ENCODE data around the gene TSPAN18. TPM values are rescaled to one million over a fixed set of nuclear protein-coding genes. Genes with fewer than 3 reads are reported as not detected.

Gene TSPAN18
- total and polyA plus RNA-seq, 2 of the 8 experiments (the other 6 are each of a cell fraction or from before 2014, with no cell fraction given): 5.2 to 10.2 TPM

GRCh38 chr11:44939673-44940395 is 213.1 kb downstream of the TSPAN18 start (continued):
- peak in 2 of 3 experiments; percentile 47 to 69; a peak in 3 of 4 replicates for TF ChIP-seq CTCF (IDR thresholded peaks at IDR 0.05; ENCODE audit: control extremely low read depth in 1 of 3, insufficient read depth in 1 of 3, low read depth in 1 of 3, low read length in 3 of 3)
- TF ChIP-seq POLR2AphosphoS5 (IDR thresholded peaks at IDR 0.05; ENCODE audit: low read depth, low read length): no peak
- TF ChIP-seq RXRA (IDR thresholded peaks at IDR 0.05; ENCODE audit: insufficient read depth, low read depth, low read length): no peak
- no peak for TF ChIP-seq CEBPB (IDR thresholded peaks at IDR 0.05; ENCODE audit: low read depth, low read length)
- peak; percentile 88 for TF ChIP-seq ATF2 (IDR thresholded peaks at IDR 0.05; ENCODE audit: low read length)
- TF ChIP-seq KDM5A (IDR thresholded peaks at IDR 0.05; ENCODE audit: low read length): no peak
- no peak for TF ChIP-seq ASH2L (IDR thresholded peaks at IDR 0.05; ENCODE audit: low read length)
- TF ChIP-seq SUZ12 (IDR thresholded peaks at IDR 0.05; ENCODE audit: low read length): no peak
- no peak for TF ChIP-seq EP300 (IDR thresholded peaks at IDR 0.05; ENCODE audit: borderline replicate concordance in 1 of 2, low read depth in 2 of 2, low read length in 2 of 2)
- TF ChIP-seq CREB1 (IDR thresholded peaks at IDR 0.05): peak; percentile 51; the same call in 1 of the 2 replicates
- TF ChIP-seq EZH2 (IDR thresholded peaks at IDR 0.05; ENCODE audit: low read depth, low read length, severe bottlenecking): no peak
- no peak for TF ChIP-seq MAFK (IDR thresholded peaks at IDR 0.05; ENCODE audit: low read depth, low read length)
- no peak for TF ChIP-seq RFX5 (IDR thresholded peaks at IDR 0.05; ENCODE audit: borderline replicate concordance, low read depth, low read length)
- no peak for TF ChIP-seq CBX8 (IDR thresholded peaks at IDR 0.05; ENCODE audit: borderline replicate concordance, low read depth, low read length)
- no peak for TF ChIP-seq E2F6 (IDR thresholded peaks at IDR 0.05)
- TF ChIP-seq, protein P1, sequence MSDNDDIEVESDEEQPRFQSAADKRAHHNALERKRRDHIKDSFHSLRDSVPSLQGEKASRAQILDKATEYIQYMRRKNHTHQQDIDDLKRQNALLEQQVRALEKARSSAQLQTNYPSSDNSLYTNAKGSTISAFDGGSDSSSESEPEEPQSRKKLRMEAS (IDR thresholded peaks at IDR 0.05): no peak
